C1 segment of cervical spinal cord (tissue), 14 donors: ENCODE data around the gene ARHGEF26.
A peak's percentile ranks its signal among the peaks of the same experiment; 100 is the strongest.

Experiments used
- DNase-seq, 14 donors: peaks; one replicate each; lab custom pipeline; 2025; lab: John Stamatoyannopoulos, UW

ARHGEF26 gene

DNA sequence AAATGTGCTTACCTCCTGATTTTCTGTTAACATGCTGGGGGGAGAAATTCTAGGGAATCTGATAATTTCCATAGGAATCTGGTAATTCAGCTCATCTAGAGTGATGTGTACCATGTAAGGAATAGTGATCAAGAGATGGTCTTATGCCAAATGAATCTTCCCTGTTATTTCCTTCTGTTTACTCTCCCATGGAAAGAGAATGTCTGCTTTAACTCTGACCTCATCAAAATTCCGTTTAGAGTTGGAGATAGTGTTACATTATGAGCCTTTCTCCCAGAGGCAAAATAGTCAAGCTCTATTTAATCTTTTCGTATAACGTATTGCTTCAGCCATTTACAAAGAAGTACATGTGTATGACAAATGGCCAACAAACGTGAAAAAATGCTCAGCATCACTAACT lies 76.6 kb downstream of the ARHGEF26 start:
- no peak for DNase-seq

- no peak for DNase-seq
Measured at GRCh38 chr3:154209499-154209898, 88.3 kb downstream of the ARHGEF26 start.

DNA sequence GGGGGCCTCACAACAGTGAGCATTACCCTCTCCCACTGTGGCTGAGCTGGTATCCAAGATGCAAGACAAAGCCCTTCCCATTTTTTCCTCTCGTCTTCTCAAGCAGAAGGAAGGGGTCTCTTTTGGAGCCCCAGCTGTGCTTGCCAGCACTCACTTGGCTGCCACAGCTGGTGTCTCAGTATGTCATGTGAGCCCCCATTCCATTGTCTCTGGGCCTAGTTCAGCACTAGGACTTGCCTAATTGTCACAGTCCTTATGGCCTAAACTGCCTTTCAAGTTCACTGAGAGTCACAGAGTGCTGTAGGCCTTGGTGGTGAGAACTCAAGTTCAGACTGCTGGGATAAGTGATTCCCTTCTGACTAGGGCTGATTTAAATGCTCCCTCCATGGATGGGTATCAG lies 89.8 kb downstream of the ARHGEF26 start:
- DNase-seq: no peak

DNA sequence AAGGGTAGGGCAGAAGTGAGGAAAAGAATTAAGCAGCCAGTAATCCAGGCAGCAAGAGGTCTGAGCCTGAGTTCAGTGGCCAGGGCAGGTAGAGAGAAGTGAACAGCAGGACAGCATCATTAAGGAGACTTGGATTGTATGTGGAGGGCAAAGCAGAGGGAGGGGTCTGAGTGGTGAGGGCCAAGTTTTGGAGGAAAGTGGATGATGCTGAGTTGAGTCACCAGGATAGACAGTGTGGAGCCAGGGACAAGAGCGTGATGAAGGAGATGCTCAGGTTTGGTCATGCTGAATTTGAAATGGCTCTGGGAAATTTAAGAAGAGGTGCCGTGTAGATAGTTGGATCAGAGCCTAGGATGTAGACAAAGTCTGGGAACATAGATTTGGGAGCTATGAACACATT lies 93.1 kb downstream of the ARHGEF26 start:
- no peak for DNase-seq

- no peak for DNase-seq
Measured at GRCh38 chr3:154217671-154218070, 96.5 kb downstream of the ARHGEF26 start.

DNA sequence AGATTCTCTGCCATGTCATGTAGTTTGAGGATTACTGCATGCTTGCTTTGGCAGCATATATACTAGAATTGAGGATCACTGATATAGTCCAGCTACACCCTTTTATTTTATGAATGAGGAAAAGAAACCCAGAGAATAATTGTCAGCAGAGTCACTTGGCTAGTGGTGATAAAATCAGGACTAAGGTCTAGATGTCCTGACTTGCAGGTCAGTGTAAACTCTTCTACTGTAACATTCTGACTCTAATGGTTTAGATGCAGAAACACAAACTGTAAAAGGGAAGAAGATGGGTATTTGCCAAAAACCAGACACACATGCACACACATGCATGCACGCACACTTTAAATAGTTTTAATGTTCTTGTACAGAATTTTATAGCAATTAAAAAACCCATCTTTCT lies 97.5 kb downstream of the ARHGEF26 start:
- DNase-seq: no peak

GRCh38 chr3:154220462-154220861 lies 99.3 kb downstream of the ARHGEF26 start:
- no peak for DNase-seq

DNA sequence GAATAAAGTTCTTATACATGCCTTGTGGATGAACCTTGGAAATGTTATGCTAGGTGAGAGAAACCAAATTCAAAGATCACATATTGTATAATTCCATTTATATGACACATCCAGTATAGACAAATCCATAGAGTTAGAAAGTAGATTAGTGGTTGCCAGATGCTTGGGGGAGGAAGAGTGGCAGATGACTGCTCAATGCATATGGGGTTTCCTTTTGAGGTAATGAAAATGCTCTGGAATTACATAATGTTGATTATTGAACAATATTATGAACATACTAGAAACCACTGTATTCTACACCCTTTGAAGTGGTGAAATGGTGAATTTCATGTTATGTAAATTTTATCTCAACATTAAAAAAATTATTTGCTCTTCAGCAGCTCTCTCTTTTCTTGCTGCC lies 102.3 kb downstream of the ARHGEF26 start:
- DNase-seq: no peak

DNA sequence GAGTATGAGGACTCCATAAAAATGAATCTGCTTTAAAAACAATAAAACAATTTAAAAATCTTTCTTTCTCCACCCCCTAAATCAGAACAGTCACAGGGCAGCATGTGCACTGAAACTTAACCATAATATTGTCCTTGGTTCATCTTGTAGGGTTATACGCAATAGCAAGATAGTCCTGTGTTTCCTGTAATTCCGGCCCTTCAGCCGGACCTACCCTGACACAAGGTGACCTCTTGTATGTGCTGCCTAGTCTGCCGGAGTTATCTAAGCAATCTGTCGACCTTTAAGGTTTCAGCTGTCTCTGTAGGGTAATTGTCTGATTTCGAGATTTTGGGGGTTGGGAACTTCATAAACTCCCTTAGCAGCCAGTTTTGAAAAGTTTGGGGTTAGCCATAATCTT lies 103.2 kb downstream of the ARHGEF26 start:
- DNase-seq: no peak

GRCh38 chr3:154224866-154225265 lies 103.7 kb downstream of the ARHGEF26 start:
- no peak for DNase-seq

GRCh38 chr3:154225536-154225935 lies 104.3 kb downstream of the ARHGEF26 start:
- DNase-seq: no peak

DNA sequence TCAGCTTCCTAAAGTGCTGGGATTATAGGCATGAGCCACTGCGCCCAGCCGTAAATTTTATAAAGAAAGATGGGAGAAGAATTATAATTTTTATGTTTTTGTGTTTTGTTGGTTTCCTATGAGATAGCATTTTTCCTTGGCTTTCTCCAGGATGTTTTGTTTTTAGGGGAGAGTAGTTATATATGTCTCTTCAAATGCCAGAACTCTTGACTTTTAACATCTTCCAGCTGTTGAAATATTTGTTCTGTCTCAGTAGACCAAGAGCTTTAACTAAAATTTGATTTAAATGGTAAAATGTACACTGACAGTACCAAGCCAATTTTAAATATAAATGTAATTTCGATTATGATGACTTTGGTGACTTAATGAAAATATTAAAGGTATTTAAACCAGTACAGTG lies 106.3 kb downstream of the ARHGEF26 start:
- DNase-seq: no peak

DNA sequence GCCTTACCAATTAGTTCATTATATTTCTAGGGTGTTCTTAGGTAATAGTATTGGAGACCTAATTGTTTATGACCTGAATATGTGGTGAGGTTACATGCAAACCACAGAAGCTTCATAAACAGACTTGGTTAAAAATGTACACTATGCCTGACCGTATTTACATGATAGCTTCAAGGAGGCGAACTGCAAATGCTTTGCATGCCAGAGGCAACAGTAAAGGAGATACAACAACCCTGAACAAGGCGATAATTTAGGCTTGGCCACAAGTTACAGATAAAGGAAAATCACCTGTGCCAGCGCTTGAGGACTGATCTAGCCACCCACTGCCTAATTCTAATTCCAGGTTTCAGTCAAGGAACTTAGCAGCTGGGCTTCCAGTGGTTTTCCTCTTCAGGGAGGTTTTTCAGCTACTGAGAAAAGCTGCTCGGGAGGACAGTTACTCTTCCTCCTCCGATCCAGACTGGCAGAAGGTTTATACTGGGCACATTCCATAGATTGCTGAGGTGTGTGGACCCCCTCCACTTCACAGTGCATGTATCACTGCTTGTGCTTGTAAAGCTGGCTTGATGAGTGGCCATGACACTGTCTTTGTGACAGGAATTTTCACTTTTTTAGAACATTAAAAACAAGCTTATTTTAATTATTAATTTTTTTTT lies 107.5 kb downstream of the ARHGEF26 start:
- no peak for DNase-seq

DNA sequence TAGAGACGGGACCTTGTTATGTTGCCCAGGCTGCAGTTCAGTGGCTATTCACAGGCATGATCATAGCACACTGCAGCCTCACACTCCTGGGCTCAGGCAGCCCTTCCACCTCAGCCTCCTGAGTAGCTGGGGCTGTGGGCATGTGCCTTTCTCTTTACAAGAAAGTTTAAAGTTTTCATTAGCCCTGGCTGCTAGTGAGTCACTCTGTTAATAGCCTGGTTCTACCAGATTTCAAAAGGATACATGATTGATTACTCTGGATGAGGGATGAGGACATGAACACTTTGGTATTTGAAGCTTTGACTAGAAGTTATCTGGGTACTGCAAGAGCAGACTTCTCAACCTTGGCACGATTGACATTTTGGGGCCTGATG lies 108.0 kb downstream of the ARHGEF26 start:
- DNase-seq: no peak

DNA sequence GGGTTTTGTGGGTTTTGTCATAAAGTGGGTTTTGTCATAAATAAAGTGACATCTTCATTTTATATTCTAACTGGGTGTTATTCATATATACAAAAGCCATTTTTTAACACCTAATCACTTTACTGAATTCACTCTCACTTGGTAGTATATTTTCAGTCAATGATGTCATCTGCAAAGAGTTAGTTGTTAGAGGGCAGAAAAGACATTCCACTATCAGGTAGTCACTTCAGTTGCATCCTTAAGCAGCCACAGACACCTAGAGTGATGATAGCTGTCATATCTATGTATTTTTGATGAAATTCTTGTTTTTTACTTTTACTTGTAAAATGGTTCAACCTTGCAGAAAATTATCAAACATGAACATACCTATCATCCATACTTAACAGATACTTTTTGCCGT lies 114.1 kb downstream of the ARHGEF26 start:
- no peak for DNase-seq

- DNase-seq: no peak
Measured at GRCh38 chr3:154236331-154236730, 115.1 kb downstream of the ARHGEF26 start.

DNA sequence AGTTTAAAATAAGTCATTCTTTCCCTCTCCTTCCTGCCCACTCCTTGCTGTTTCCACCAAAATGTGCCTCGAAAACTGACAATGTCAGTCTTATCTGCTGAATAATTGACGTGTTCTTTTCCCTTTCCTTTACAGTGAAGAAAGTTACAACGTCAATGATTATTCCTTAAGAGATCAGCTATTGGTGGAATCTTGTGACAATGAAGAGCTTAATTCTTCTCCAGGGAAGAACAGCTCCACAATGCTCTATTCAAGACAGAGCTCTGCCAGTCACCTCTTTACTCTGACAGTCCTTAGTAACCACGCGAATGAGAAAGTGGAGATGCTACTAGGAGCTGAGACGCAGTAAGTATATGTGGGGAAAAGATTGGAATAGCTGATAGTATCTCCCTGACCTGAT lies 119.0 kb downstream of the ARHGEF26 start:
- DNase-seq: no peak

- DNase-seq: no peak
Measured at GRCh38 chr3:154241496-154241895, 120.3 kb downstream of the ARHGEF26 start.

DNA sequence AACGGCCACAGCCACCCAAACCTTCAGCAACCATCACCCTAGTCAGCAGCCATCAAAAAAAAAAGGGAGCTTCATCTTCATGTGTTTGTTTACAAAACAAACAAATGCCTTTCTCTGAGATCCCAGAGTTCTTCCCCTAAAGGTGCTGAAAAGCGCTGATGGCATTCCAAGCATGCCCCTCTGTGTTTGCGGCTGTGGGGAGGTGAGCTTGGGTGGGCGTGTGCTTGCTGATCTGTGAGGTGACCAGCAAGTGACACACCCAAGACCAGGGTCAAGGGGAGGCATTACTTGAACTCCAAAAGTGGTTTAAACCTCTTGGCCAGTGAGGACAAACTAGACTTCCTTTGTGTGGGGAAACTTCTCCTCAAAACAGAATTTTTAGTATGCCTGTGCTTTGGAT lies 121.6 kb downstream of the ARHGEF26 start:
- no peak for DNase-seq

- DNase-seq: peak in 2 of 14 donors; percentile 7 to 8
Measured at GRCh38 chr3:154243353-154243752, 122.2 kb downstream of the ARHGEF26 start.

- no peak for DNase-seq
Measured at GRCh38 chr3:154244644-154245043, 123.5 kb downstream of the ARHGEF26 start.

DNA sequence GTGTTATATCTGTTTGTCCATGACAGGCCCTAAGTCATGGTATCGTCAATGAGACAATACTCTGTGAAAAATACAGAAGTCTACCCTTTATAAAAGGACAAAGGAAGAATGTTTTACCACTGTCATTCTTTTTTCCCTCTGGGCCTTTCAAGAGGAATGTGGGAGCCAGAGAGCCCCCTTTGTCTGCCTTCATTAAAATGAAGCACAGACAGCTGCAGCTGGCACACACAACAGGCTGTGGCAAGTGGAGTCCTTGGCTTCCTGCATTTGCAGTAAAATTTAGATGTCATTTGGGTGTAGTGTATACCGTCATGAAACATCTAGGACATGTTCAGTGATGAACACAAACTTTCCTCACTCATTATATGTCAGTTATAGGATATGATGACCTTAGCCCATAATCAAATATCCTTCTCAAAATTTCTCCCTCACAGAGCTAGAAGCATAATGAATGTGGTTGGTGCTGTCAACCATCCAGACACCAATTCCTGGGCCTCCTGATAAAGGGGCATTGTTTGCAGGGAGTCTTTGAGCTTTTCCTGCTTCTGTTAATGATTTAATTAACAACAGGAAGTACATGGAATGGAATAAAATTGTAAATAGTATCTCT lies 126.7 kb downstream of the ARHGEF26 start:
- DNase-seq: peak in 5 of 14 donors; percentile 2 to 38 (median 16)

- no peak for DNase-seq
Measured at GRCh38 chr3:154250291-154250690, 129.1 kb downstream of the ARHGEF26 start.

GRCh38 chr3:154251610-154252009 lies 130.4 kb downstream of the ARHGEF26 start:
- DNase-seq: no peak
